ENCODE results near the gene RALGAPA1.

DNA sequence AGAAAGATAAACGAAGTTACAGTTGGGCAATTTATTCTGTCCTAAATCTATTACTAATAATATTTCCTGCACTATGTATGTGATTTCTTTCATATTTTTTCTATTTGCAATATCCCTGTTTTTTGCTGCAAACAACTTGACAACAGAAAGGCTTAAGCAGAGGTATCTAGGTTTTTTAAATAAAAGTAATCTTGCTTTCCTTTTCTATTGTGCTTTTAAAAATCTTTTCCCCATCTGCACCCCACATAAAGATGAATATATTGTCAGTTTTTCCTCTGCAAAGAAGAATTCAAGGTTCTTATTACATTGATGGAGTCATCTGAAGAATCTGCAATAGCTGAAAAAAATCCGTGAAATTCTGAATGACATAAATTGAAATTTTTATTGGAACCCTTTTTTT lies 502 bp upstream of the RALGAPA1 start:
- TF ChIP-seq, protein P1, sequence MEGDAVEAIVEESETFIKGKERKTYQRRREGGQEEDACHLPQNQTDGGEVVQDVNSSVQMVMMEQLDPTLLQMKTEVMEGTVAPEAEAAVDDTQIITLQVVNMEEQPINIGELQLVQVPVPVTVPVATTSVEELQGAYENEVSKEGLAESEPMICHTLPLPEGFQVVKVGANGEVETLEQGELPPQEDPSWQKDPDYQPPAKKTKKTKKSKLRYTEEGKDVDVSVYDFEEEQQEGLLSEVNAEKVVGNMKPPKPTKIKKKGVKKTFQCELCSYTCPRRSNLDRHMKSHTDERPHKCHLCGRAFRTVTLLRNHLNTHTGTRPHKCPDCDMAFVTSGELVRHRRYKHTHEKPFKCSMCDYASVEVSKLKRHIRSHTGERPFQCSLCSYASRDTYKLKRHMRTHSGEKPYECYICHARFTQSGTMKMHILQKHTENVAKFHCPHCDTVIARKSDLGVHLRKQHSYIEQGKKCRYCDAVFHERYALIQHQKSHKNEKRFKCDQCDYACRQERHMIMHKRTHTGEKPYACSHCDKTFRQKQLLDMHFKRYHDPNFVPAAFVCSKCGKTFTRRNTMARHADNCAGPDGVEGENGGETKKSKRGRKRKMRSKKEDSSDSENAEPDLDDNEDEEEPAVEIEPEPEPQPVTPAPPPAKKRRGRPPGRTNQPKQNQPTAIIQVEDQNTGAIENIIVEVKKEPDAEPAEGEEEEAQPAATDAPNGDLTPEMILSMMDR (IDR thresholded peaks at IDR 0.05; ENCODE audit: low read depth, low read length) = no peak
- TF ChIP-seq, protein P2, sequence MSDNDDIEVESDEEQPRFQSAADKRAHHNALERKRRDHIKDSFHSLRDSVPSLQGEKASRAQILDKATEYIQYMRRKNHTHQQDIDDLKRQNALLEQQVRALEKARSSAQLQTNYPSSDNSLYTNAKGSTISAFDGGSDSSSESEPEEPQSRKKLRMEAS (IDR thresholded peaks at IDR 0.05; ENCODE audit: low read depth, low read length) = no peak

Measured in NB4 (cell line).